Thyroid gland (tissue), 4 donors: ENCODE data around the gene WDFY4.

Experiments used
- POLR2A ChIP-seq, 2 donors: fragments of 450-650 bp; IDR thresholded peaks; one replicate each; pipeline ENCODE4 v1.6.1; 2017; ENCODE audit warnings: antibody characterized with exemption in 2 of 2, mild to moderate bottlenecking in 2 of 2, moderate library complexity in 1 of 2
- TF ChIP-seq, protein P1 (sequence below), 6 experiments: fragments of 200-600 bp in 3 of 6; fragments of 450-650 bp in 3 of 6; sonication (generic) in 3 of 6; IDR thresholded peaks; one replicate each; pipeline ENCODE4 v1.5.1; 2016 to 2019; ENCODE audit warnings: antibody characterized with exemption in 6 of 6, mild to moderate bottlenecking in 2 of 6, inconsistent platforms in 1 of 6, moderate library complexity in 1 of 6

GRCh38 chr10:48809261-48809660, 124.6 kb downstream of the WDFY4 start:
- TF ChIP-seq POLR2A (IDR thresholded peaks at IDR 0.05) = no peak
- TF ChIP-seq, protein P1, sequence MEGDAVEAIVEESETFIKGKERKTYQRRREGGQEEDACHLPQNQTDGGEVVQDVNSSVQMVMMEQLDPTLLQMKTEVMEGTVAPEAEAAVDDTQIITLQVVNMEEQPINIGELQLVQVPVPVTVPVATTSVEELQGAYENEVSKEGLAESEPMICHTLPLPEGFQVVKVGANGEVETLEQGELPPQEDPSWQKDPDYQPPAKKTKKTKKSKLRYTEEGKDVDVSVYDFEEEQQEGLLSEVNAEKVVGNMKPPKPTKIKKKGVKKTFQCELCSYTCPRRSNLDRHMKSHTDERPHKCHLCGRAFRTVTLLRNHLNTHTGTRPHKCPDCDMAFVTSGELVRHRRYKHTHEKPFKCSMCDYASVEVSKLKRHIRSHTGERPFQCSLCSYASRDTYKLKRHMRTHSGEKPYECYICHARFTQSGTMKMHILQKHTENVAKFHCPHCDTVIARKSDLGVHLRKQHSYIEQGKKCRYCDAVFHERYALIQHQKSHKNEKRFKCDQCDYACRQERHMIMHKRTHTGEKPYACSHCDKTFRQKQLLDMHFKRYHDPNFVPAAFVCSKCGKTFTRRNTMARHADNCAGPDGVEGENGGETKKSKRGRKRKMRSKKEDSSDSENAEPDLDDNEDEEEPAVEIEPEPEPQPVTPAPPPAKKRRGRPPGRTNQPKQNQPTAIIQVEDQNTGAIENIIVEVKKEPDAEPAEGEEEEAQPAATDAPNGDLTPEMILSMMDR (IDR thresholded peaks at IDR 0.05) = no peak
